Activated naive CD8-positive, alpha-beta T cell treated with anti-CD3 and anti-CD28 coated beads for 36 hours (primary cell): ENCODE measurements around the gene ROR2. TPM values are rescaled to one million over a fixed set of nuclear protein-coding genes. Genes with fewer than 3 reads are reported as not detected.

Experiments used
- DNase-seq: peaks from one replicate; pipeline ENCODE4 v3.0.0; 2021
- H3K27ac Mint-ChIP-seq: one replicate; pipeline ENCODE4 v1.8.0; 2022; ENCODE audit warnings: mild to moderate bottlenecking, moderate library complexity, mixed read lengths
- H3K27me3 Mint-ChIP-seq: one replicate; pipeline ENCODE4 v1.8.0; 2022; ENCODE audit warnings: mild to moderate bottlenecking, mixed read lengths
- H3K36me3 Mint-ChIP-seq: one replicate; pipeline ENCODE4 v1.8.0; 2021; ENCODE audit warnings: mild to moderate bottlenecking, mixed read lengths
- H3K4me1 Mint-ChIP-seq: one replicate; pipeline ENCODE4 v1.8.0; 2021; ENCODE audit warnings: mixed read lengths
- H3K4me3 Mint-ChIP-seq: one replicate; pipeline ENCODE4 v1.8.0; 2022; ENCODE audit warnings: mild to moderate bottlenecking, moderate library complexity, mixed read lengths
- H3K9me3 Mint-ChIP-seq: one replicate; pipeline ENCODE4 v1.8.0; 2022; ENCODE audit warnings: mixed read lengths
- total RNA-seq, 2 experiments: library from RNA; stranded (reverse); gene quantifications; one replicate each; pipeline ENCODE4 v1.2.3, GENCODE V29; 2021

Gene ROR2
- total RNA-seq, 2 experiments from 2014 or later = not detected

DNA sequence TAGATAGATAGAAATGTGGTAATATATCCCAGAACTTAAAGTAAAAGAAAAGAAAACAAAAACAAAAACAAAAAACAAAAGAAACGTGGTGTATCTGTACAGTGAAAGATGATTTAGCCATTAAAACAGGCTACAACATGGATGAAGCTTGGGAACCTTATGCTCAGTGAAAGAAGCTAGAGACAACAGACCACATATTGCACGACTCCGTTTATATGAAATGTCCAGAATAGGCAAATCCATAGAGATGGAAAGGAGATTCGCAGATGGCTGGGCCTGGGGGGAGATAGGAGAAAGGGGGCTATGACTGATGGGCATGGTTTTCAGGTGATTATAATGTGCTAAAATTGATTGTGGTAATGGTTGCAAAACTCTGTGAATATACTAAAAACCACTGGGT, 86.6 kb downstream of the ROR2 start:
- Mint-ChIP-seq H3K9me3 (no peaks in the 10 kb centered on the region), H3K4me3 (no peak overlapping the region), H3K27me3 (peaks cover 4% of the 10 kb centered on the region), H3K27ac (no peak overlapping the region), H3K4me1 (no peaks in the 10 kb centered on the region), H3K36me3 (no peaks in the 10 kb centered on the region)
- DNase-seq = no peak

DNA sequence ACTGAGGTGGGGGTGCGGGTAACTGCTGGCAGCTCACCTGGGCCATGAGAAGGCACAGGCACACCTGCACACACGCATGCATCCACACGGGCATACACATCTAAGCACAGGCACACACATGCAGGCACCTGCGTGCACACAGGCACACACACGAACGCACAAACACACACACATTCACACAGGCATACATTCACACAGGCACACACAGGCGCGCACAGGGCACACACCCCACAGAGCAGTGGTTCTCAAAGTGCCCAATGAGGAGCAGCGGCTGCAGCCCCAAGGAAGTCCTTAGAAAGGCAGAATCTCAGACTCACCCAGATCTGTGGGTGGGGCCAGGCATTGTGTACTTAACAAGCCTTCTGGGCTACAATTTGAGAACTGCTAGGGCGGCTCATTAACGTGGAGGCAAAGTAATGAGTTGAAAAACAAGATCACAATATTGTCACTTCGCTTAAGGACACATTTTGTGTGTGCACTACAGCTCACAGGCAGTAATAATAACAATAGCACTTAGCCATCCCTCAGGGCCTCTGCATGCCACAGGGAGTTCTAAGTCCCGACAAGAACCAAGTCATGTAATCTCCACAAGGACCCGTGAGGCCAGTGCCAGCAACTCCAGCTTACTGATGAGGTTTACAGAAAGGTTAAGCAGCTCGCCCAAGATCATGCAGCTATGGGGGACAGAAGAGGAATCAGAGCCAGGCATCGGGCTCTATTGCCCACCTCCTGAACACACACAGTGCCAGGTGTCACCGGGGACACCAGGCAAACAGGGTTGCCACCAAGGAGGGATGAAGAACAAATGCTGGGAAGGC, 91.6 kb downstream of the ROR2 start:
- H3K27me3 Mint-ChIP-seq = peaks cover 4% of the 10 kb centered on the region
- no peaks in the 10 kb centered on the region for H3K36me3 Mint-ChIP-seq
- no peak for DNase-seq
- no peak overlapping the region for H3K4me3 Mint-ChIP-seq
- H3K4me1 Mint-ChIP-seq = no peaks in the 10 kb centered on the region
- no peaks in the 10 kb centered on the region for H3K9me3 Mint-ChIP-seq
- H3K27ac Mint-ChIP-seq = no peak overlapping the region

DNA sequence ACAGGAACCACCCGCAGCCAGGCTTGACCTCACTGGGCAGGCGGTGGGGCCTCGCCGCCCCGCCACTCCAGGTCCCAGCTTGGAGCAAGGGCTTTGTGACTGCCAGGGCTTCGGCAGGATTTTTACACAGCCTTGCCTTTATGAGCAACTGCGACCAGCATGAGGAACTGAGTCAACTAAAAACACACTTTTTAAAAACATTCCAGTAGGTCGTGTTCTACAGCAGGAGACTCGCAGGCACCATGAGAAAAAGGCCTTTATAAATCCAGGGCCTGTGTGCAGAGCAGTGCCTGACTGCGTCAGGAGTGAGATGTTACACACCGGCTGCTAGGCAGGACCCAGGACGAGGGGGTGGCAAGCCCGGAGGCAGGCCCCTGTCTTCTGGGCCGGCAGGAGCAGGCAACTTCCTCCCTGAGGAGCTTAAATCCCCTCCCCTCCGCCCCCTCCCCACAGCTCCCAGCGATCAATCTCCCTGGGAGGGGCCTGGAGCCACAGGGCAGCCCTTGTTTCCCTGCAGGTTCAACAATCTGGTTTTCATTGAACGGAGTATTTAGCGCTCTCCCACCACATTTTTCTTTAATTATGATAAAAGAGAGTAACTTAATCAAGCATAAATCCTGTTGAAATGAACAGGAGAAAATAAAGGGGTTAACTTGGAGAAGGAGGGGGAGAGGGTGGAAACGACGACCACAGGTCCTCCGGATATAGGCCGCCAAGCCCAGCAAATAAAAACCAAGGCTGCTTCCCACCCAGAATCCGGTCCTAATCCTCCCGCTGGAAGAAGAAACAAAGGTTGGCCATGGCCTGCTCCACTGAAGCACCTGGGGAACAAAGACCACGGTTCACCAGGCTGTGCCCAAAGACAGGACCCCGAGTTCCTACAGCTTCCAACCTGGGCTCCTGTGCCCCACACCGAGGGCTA, 92.5 kb downstream of the ROR2 start:
- DNase-seq = no peak
- Mint-ChIP-seq H3K4me1 (no peaks in the 10 kb centered on the region), H3K27ac (no peak overlapping the region), H3K27me3 (peaks cover 4% of the 10 kb centered on the region), H3K4me3 (no peak overlapping the region), H3K9me3 (no peaks in the 10 kb centered on the region), H3K36me3 (no peaks in the 10 kb centered on the region)

DNA sequence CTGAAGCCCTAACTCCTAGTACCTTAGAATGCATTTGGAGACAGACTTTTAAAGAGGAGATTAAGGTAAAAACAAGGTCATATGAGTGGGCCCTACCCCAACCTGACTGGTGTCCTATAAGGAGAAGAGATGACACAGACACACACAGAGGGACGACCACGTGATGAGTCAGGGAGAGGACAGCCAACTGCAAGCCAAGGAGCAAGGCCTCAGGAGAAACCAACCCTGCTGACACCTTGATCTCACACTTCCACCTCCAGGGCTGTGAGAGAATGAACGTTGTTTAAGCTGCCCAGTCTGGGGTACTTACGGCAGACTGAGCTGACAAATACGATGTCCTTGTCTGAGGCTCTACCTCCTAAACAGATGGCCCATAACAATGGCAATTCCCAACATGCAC, 93.6 kb downstream of the ROR2 start:
- no peaks in the 10 kb centered on the region for H3K36me3 Mint-ChIP-seq
- H3K27me3 Mint-ChIP-seq = peaks cover 2% of the 10 kb centered on the region
- H3K27ac Mint-ChIP-seq = no peak overlapping the region
- H3K4me1 Mint-ChIP-seq = no peaks in the 10 kb centered on the region
- H3K9me3 Mint-ChIP-seq = no peaks in the 10 kb centered on the region
- H3K4me3 Mint-ChIP-seq = no peak overlapping the region
- DNase-seq = no peak

DNA sequence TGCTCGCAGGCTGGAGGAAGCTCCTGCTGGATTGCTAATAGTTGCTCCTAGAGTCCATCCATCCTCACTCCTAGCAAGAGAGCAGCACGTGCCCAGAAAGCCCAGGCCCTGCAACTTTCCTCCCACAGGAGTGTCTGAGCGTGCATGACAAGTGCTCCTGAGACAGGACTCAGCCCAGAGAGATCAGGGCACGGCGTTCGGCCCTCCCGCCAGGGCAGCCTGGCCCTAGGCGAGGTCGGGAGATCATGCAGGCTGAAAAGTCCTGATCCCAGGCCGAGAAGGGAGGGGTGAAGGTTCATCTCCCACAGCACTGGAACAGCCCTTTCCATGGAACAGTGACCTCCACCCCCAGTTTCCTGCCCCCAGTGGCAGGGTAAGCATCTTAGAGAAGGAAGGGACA, 94.8 kb downstream of the ROR2 start:
- Mint-ChIP-seq H3K4me3 (no peak overlapping the region), H3K27me3 (peaks cover 5% of the 10 kb centered on the region), H3K4me1 (no peaks in the 10 kb centered on the region), H3K36me3 (no peaks in the 10 kb centered on the region), H3K27ac (no peak overlapping the region), H3K9me3 (no peaks in the 10 kb centered on the region)
- no peak for DNase-seq

DNA sequence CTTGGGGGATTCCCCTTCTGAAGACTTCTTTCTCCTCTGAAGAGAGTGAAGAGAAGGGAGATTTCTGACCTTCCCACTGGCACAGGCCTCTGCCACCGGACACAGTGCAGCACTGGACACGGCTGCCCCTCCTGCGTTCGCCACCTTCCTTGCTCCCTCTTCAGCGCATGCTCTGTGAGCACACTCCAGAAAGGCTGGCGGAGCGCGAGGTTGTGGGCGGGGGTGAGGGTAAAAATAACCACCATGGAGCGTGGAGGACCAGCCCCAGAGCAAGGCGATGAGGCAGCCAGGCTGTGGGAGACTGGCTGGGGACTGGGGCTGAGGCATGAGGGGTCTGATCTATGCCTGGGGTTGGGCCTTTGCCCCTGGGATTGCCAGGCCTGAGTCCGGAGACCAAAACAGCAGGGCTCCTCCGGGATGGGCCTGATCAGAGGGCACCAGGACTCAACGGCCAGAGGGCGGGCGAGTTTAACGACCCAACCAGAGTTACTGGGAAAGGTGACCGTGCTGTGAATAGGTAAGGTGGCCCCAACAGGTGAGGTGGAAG, 97.2 kb downstream of the ROR2 start:
- Mint-ChIP-seq H3K4me1 (peaks cover 1% of the 10 kb centered on the region), H3K9me3 (no peaks in the 10 kb centered on the region), H3K27ac (no peak overlapping the region), H3K27me3 (peaks cover 6% of the 10 kb centered on the region), H3K4me3 (no peak overlapping the region), H3K36me3 (no peaks in the 10 kb centered on the region)
- DNase-seq = no peak

DNA sequence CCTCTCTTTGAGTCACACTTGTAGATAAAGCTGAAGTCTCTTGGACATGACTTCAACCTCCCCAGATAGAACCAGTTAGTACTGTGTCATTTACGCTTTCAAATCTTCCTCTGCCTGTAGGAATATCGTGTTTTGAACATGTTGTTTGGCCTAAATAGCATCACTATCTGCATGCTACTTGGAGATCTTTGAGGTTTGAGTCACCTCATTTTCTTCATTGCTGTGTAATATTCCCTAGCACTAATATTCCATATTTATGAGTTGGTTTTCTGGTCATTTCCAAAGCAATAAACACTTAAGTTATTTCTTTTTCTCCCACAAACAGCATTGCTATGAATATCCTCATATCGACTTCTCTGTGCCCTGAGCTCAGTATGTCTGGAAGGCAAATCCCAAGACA, 100.3 kb downstream of the ROR2 start:
- Mint-ChIP-seq H3K27me3 (peaks cover 6% of the 10 kb centered on the region), H3K9me3 (no peaks in the 10 kb centered on the region), H3K36me3 (no peaks in the 10 kb centered on the region), H3K4me3 (no peak overlapping the region), H3K4me1 (peaks cover 10% of the 10 kb centered on the region), H3K27ac (no peak overlapping the region)
- DNase-seq = no peak

DNA sequence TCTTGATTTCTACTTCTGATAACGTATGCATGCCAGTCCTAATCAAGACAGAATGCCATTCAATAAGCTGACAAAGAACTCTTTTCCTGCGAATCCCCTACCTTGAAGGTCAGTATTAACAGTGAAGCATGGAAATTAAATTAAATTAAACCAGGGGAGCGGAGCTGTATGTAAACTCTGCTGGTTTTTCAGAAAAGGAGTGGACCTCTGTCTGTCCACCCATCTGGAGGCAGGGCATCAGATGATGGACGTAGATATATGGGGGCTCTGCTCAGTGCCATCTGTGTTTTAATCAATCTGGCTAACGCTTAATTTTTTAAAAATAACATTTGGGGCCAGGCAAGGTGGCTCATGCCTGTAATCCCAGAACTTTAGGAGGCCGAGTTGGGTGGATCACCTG, 101.9 kb downstream of the ROR2 start:
- Mint-ChIP-seq H3K36me3 (no peaks in the 10 kb centered on the region), H3K4me1 (peaks cover 13% of the 10 kb centered on the region), H3K27me3 (peaks cover 13% of the 10 kb centered on the region), H3K4me3 (no peak overlapping the region), H3K27ac (no peak overlapping the region), H3K9me3 (no peaks in the 10 kb centered on the region)
- DNase-seq = no peak

DNA sequence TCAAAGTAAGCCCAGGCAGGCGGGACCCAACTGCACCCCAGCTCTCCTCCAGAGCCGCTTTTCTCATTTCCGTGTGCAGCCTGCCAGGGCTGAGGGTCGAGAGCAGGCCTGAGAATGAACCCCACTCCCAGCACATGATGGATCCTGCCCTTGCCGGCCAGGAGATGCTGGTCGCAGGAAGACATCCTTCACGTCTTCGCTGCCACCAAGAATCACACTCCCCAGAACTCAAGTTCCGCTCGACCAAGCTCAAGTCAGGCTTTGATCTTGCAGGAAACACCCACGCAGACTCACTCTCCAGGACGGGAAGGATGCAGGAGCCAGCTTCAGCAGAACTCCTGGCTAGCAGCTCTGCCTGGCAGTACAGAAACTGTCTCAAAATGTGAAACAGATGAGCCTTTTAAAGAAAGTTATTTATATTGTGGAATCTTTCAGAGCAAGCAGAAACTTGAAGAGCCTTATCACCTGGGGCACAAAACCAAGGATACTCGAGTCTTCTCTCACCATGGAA, 102.4 kb downstream of the ROR2 start:
- peaks cover 13% of the 10 kb centered on the region for H3K27me3 Mint-ChIP-seq
- no peak overlapping the region for H3K27ac Mint-ChIP-seq
- H3K9me3 Mint-ChIP-seq = no peaks in the 10 kb centered on the region
- no peaks in the 10 kb centered on the region for H3K36me3 Mint-ChIP-seq
- H3K4me3 Mint-ChIP-seq = no peak overlapping the region
- no peak for DNase-seq
- H3K4me1 Mint-ChIP-seq = peaks cover 13% of the 10 kb centered on the region

DNA sequence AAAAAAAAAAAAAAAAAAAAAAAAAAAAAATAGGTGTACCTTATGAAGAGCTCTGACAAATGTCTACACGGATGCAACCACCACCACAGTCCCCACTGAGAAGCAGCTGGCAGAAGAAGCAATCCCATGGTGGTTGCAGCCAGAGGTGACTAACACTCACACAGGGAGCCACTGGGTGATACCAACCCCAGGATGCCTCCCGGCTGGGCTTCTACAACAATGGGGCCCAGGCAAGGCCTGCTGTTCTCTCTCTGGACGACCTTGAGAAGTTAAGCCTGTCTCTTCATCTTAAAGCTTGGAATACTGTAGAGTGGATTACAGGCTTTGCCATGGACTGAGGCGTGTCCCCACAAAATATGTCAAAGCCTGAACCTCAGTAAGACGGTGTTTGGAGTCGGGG, 104.1 kb downstream of the ROR2 start:
- no peak for DNase-seq
- Mint-ChIP-seq H3K36me3 (no peaks in the 10 kb centered on the region), H3K4me3 (no peak overlapping the region), H3K9me3 (no peaks in the 10 kb centered on the region), H3K4me1 (peaks cover 13% of the 10 kb centered on the region), H3K27me3 (peaks cover 21% of the 10 kb centered on the region), H3K27ac (no peak overlapping the region)

DNA sequence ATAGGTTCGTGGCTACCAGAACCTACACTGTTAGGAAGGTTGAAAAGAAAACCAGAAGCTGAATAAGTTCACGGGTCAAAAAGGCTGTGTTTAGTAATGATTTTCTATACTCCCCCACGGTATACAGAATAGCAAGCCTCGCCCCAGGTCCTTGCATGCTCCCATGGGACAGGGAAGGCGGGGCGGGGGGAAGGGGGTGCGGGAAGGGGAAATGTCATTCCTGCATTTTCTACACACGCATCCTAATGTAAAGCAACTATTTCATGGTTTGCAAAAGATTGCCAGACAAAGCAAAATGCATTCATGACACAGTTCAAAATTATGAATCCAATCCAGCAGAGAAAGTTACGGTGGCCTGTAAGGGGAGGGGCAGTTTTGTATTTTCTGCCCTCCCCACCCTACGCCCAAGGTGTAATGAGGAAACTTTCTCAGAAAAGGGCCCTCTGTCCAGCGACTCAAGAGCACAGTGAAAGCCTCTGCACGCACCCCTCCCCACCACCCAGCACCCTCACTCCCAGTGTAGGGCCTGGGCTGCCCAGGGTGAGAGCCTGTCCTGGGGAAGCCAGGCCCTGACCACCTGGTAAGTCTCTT, 105.2 kb downstream of the ROR2 start:
- no peak for DNase-seq
- peaks cover 17% of the 10 kb centered on the region for H3K4me1 Mint-ChIP-seq

DNA sequence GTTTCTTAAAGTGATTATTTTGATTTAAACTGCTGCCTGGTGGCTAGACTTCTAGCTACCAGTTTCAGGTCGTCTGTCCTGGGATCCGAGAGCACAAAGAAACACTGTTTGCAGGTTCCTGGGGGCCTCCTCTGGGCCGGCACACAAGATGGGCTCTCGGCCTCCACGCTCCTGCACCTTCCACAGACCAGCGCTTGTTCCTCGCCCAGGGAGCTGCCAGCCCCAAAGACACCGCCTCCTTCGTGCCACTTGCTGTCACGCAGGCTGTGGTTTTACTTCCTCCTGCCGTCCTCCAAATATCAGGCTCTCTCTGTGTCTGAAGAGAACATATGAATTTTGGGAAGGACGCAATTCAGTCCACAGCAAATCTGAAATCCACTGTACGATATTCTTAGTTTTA, 105.8 kb downstream of the ROR2 start:
- DNase-seq = no peak
- no peak overlapping the region for H3K27ac Mint-ChIP-seq
- H3K4me3 Mint-ChIP-seq = no peak overlapping the region
- H3K9me3 Mint-ChIP-seq = no peaks in the 10 kb centered on the region
- H3K4me1 Mint-ChIP-seq = peaks cover 17% of the 10 kb centered on the region
- no peaks in the 10 kb centered on the region for H3K36me3 Mint-ChIP-seq
- H3K27me3 Mint-ChIP-seq = peaks cover 36% of the 10 kb centered on the region

More for the DNA sequence above, 105.2 kb downstream of the ROR2 start:
- no peak overlapping the region for H3K4me3 Mint-ChIP-seq
- H3K27me3 Mint-ChIP-seq = peaks cover 30% of the 10 kb centered on the region
- no peaks in the 10 kb centered on the region for H3K9me3 Mint-ChIP-seq
- H3K27ac Mint-ChIP-seq = no peak overlapping the region
- no peaks in the 10 kb centered on the region for H3K36me3 Mint-ChIP-seq

DNA sequence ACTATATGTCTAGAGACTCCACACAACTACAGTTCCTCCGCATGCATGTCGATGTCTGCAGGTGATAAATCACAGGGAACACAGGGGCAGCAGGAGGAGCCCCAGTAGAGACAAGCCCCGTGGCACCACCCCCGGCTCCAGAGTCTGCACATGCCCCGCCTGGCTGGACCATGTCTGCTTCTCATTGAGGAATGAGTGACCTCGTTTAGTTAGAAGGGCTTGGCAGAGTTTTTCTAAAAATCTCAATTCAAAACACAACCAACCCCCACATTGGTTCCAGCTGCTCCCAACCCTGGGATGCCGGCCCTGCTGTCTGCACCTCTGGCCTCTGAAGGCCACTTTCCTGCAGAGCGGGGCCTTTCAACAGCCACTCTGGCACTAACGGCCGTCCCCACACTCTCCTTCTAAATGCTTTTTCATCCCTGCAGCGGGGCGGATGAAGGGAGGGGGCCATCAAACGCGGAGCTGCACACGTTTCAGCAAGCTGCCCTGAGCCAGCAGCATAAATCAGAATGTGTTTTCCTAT, 106.3 kb downstream of the ROR2 start:
- Mint-ChIP-seq H3K4me1 (peaks cover 17% of the 10 kb centered on the region), H3K4me3 (no peak overlapping the region), H3K27me3 (peaks cover 38% of the 10 kb centered on the region), H3K36me3 (no peaks in the 10 kb centered on the region), H3K27ac (no peak overlapping the region), H3K9me3 (no peaks in the 10 kb centered on the region)
- no peak for DNase-seq

DNA sequence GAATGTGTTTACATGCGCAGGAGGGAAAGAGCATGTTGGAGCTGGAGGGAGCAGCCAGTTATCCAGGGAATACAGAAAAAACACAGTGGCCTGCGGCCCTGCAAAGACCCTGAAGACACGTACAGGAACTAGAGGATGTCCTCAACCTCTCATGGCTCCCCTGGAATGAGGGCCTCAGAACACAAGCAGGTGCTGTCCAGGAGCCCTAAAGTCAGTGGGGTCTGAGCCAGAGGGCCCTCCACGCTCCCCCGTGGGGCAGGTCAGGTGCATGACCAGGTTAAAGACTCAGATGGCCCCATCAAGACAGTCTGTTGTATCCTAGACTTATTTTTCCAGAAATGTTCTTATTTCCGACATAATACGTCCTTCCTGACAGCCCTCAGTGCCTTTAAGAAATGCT, 106.9 kb downstream of the ROR2 start:
- no peak overlapping the region for H3K4me3 Mint-ChIP-seq
- peaks cover 17% of the 10 kb centered on the region for H3K4me1 Mint-ChIP-seq
- no peak overlapping the region for H3K27ac Mint-ChIP-seq
- no peak for DNase-seq
- peaks cover 44% of the 10 kb centered on the region for H3K27me3 Mint-ChIP-seq
- no peaks in the 10 kb centered on the region for H3K9me3 Mint-ChIP-seq
- no peaks in the 10 kb centered on the region for H3K36me3 Mint-ChIP-seq
